Trophoblast cell (in vitro differentiated cells and primary cell): Measurements from ENCODE around the gene OR2H2. TPM values are rescaled to one million over a fixed set of nuclear protein-coding genes. Genes with fewer than 3 reads are reported as not detected.

ENCODE experiments used
- DNase-seq, 2 donors: peaks; one replicate each; pipeline ENCODE4 v3.0.0-alpha.2; 2016
- H2AFZ ChIP-seq: 2 replicates; pipeline ENCODE4 v1.6.1; 2013; ENCODE audit warnings: low read length, moderate library complexity, mild to moderate bottlenecking; ENCODE audit not compliant: insufficient read depth, poor library complexity
- H2AK5ac ChIP-seq: 2 replicates; pipeline ENCODE4 v1.6.1; 2013; ENCODE audit warnings: mild to moderate bottlenecking, low read length
- H2BK120ac ChIP-seq: 2 replicates; pipeline ENCODE4 v1.6.1; 2013; ENCODE audit warnings: low read length, mild to moderate bottlenecking, moderate library complexity; ENCODE audit not compliant: insufficient read depth, poor library complexity
- H2BK12ac ChIP-seq: 2 replicates; pipeline ENCODE4 v1.6.1; 2013; ENCODE audit warnings: mild to moderate bottlenecking, low read length, moderate library complexity
- H2BK5ac ChIP-seq: 2 replicates; pipeline ENCODE4 v1.6.1; 2013; ENCODE audit warnings: low read length, low read depth, moderate library complexity, mild to moderate bottlenecking; ENCODE audit not compliant: poor library complexity
- H3K14ac ChIP-seq: 2 replicates; pipeline ENCODE4 v1.6.1; 2013; ENCODE audit warnings: mild to moderate bottlenecking, low read length
- H3K18ac ChIP-seq: 2 replicates; pipeline ENCODE4 v1.6.1; 2013; ENCODE audit warnings: mild to moderate bottlenecking, low read length
- H3K23ac ChIP-seq: 2 replicates; pipeline ENCODE4 v1.6.1; 2013; ENCODE audit warnings: low read length
- H3K27ac ChIP-seq: 2 replicates; pipeline ENCODE4 v1.5.1; 2013; ENCODE audit warnings: low read depth, mild to moderate bottlenecking, inconsistent platforms, low read length, moderate library complexity
- H3K27me3 ChIP-seq: 2 replicates; pipeline ENCODE4 v1.6.1; 2013; ENCODE audit warnings: inconsistent platforms, mild to moderate bottlenecking, low read length, moderate library complexity; ENCODE audit not compliant: insufficient read depth
- H3K36me3 ChIP-seq, 2 experiments: 1 replicate in 1 of 2; 2 replicates in 1 of 2; pipeline ENCODE4 v1.6.1; 2013; ENCODE audit warnings: low read length in 2 of 2, mild to moderate bottlenecking in 2 of 2, moderate library complexity in 1 of 2; ENCODE audit not compliant: insufficient read depth in 2 of 2, control insufficient read depth in 1 of 2
- H3K4ac ChIP-seq: 2 replicates; pipeline ENCODE4 v1.6.1; 2013; ENCODE audit warnings: low read depth, mild to moderate bottlenecking, low read length, moderate library complexity
- H3K4me1 ChIP-seq, 2 experiments: 1 replicate in 1 of 2; 2 replicates in 1 of 2; pipeline ENCODE4 v1.6.1; 2013; ENCODE audit warnings: low read length in 2 of 2, mild to moderate bottlenecking in 2 of 2, moderate library complexity in 1 of 2; ENCODE audit not compliant: insufficient read depth in 2 of 2, control insufficient read depth in 1 of 2
- H3K4me2 ChIP-seq: 2 replicates; pipeline ENCODE4 v1.6.1; 2013; ENCODE audit warnings: inconsistent platforms, mild to moderate bottlenecking, low read length, moderate library complexity
- H3K4me3 ChIP-seq: 2 replicates; pipeline ENCODE4 v1.5.1; 2013; ENCODE audit warnings: mild to moderate bottlenecking, low read depth, low read length, inconsistent platforms
- H3K79me1 ChIP-seq: one replicate; pipeline ENCODE4 v1.6.1; 2013; ENCODE audit warnings: low read length
- H3K79me2 ChIP-seq: 2 replicates; pipeline ENCODE4 v1.6.1; 2013; ENCODE audit warnings: low read length, mild to moderate bottlenecking; ENCODE audit not compliant: control insufficient read depth, insufficient read depth, poor library complexity
- H3K9ac ChIP-seq: 2 replicates; pipeline ENCODE4 v1.6.1; 2013; ENCODE audit warnings: mild to moderate bottlenecking, low read length
- H3K9me3 ChIP-seq: 2 replicates; pipeline ENCODE4 v1.6.1; 2013; ENCODE audit warnings: low read depth, mild to moderate bottlenecking, control low read depth, inconsistent platforms, low read length; ENCODE audit not compliant: insufficient read depth
- H4K12ac ChIP-seq: 2 replicates; pipeline ENCODE4 v1.6.1; 2013; ENCODE audit warnings: low read depth, mild to moderate bottlenecking, low read length, moderate library complexity
- H4K8ac ChIP-seq: 2 replicates; pipeline ENCODE4 v1.6.1; 2013; ENCODE audit warnings: low read depth, mild to moderate bottlenecking, low read length, moderate library complexity
- H4K91ac ChIP-seq: one replicate; pipeline ENCODE4 v1.6.1; 2013; ENCODE audit warnings: low read depth, mild to moderate bottlenecking, low read length, moderate library complexity
- WGBS: extraction: QIAGEN DNeasy Blood & Tissue Kit; methylation state at CpG from one replicate; pipeline ENCODE4 v1.1.7; 2013; ENCODE audit warnings: missing lambda C conversion rate; ENCODE audit not compliant: insufficient read length, insufficient coverage; ENCODE audit errors: extremely low coverage; 5-methylcytosine and 5-hydroxymethylcytosine counted together
- polyA plus RNA-seq: library from polyadenylated mRNA; stranded (reverse); fragments of 200-250 nt; gene quantifications from 2 replicates; pipeline ENCODE4 v1.2.3, GENCODE V29; 2013

The OR2H2 gene
- polyA plus RNA-seq = not detected in 2 replicates

GRCh38 chr6:29584821-29585220, at the start of gene OR2H2:
Gene OR2H2 (plus strand): TSS chr6:29585121. CDS start chr6:29587945, 2,824 bp downstream.
- H3K23ac ChIP-seq = no peak within 1 kb of the TSS
- H2BK12ac ChIP-seq = no peak within 1 kb of the TSS
- H3K36me3 ChIP-seq = no peaks in the 10 kb centered on the region
- H3K27ac ChIP-seq = no peak within 1 kb of the TSS
- DNase-seq = no peak
- no peaks in the 10 kb centered on the region for H3K79me2 ChIP-seq
- H3K4me1 ChIP-seq = no peaks in the 10 kb centered on the region
- no peak within 1 kb of the TSS for H3K4me3 ChIP-seq
- H4K91ac ChIP-seq = no peak within 1 kb of the TSS
- no peak within 1 kb of the TSS for H3K4me2 ChIP-seq
- H3K27me3 ChIP-seq = no peaks in the 10 kb centered on the region
- no peak within 1 kb of the TSS for H4K12ac ChIP-seq
- no peak within 1 kb of the TSS for H3K14ac ChIP-seq
- no peak within 1 kb of the TSS for H3K4ac ChIP-seq
- no peak within 1 kb of the TSS for H2AFZ ChIP-seq
- H3K9me3 ChIP-seq = no peaks in the 10 kb centered on the region
- H2AK5ac ChIP-seq = no peak within 1 kb of the TSS
- no peak within 1 kb of the TSS for H2BK120ac ChIP-seq
- H3K18ac ChIP-seq = no peak within 1 kb of the TSS
- no peak within 1 kb of the TSS for H3K9ac ChIP-seq
- no peaks in the 10 kb centered on the region for H3K79me1 ChIP-seq
- H4K8ac ChIP-seq = no peak within 1 kb of the TSS
- H2BK5ac ChIP-seq = no peak within 1 kb of the TSS

- Histone ChIP-seq H4K91ac (no peak overlapping the region), H3K36me3 (no peaks in the 10 kb centered on the region), H4K12ac (no peak overlapping the region), H2BK12ac (no peak overlapping the region), H3K9ac (no peak overlapping the region), H3K79me1 (no peaks in the 10 kb centered on the region), H3K18ac (no peak overlapping the region), H3K9me3 (no peaks in the 10 kb centered on the region), H2BK5ac (no peak overlapping the region), H3K27ac (no peak overlapping the region), H3K23ac (no peak overlapping the region), H2BK120ac (no peak overlapping the region), H4K8ac (no peak overlapping the region), H3K79me2 (no peaks in the 10 kb centered on the region), H3K4me2 (no peak overlapping the region), H3K4me3 (no peak overlapping the region), H3K14ac (no peak overlapping the region), H2AFZ (no peak overlapping the region), H3K4me1 (no peaks in the 10 kb centered on the region), H3K4ac (no peak overlapping the region), H2AK5ac (no peak overlapping the region), H3K27me3 (no peaks in the 10 kb centered on the region)
- WGBS = no CpG with 5 or more reads among the region's 4 CpGs
- no peak for DNase-seq
These were observed 47.1 kb upstream of the OR2H2 start for GRCh38 chr6:29537714-29538403.

GRCh38 chr6:29547573-29547972, 37.3 kb upstream of the OR2H2 start:
- H2BK5ac ChIP-seq = no peak overlapping the region
- H3K9ac ChIP-seq = no peak overlapping the region
- H3K23ac ChIP-seq = no peak overlapping the region
- no peak overlapping the region for H4K12ac ChIP-seq
- no peak overlapping the region for H3K4ac ChIP-seq
- no peak overlapping the region for H2AFZ ChIP-seq
- no peak overlapping the region for H3K4me3 ChIP-seq
- H3K27ac ChIP-seq = no peak overlapping the region
- H2BK120ac ChIP-seq = no peak overlapping the region
- H3K4me2 ChIP-seq = no peak overlapping the region
- no peak overlapping the region for H3K18ac ChIP-seq
- H2AK5ac ChIP-seq = no peak overlapping the region
- H3K79me2 ChIP-seq = no peaks in the 10 kb centered on the region
- no peaks in the 10 kb centered on the region for H3K4me1 ChIP-seq
- H3K36me3 ChIP-seq = no peaks in the 10 kb centered on the region
- H3K79me1 ChIP-seq = no peaks in the 10 kb centered on the region
- DNase-seq = no peak
- no peaks in the 10 kb centered on the region for H3K9me3 ChIP-seq
- WGBS = no CpG with 5 or more reads among the region's 3 CpGs
- H4K8ac ChIP-seq = no peak overlapping the region
- no peak overlapping the region for H3K14ac ChIP-seq
- no peak overlapping the region for H4K91ac ChIP-seq
- no peaks in the 10 kb centered on the region for H3K27me3 ChIP-seq
- H2BK12ac ChIP-seq = no peak overlapping the region

GRCh38 chr6:29552512-29553051, 32.3 kb upstream of the OR2H2 start:
- no peak overlapping the region for H2BK5ac ChIP-seq
- no peak overlapping the region for H3K4ac ChIP-seq
- no peak overlapping the region for H2AK5ac ChIP-seq
- no peaks in the 10 kb centered on the region for H3K36me3 ChIP-seq
- H4K8ac ChIP-seq = no peak overlapping the region
- no CpG with 5 or more reads among the region's 5 CpGs for WGBS
- no peaks in the 10 kb centered on the region for H3K79me2 ChIP-seq
- peaks cover 25% of the 10 kb centered on the region for H3K27me3 ChIP-seq
- no peak overlapping the region for H3K9ac ChIP-seq
- peak in 1 of 2 donors; percentile 52 for DNase-seq
- no peak overlapping the region for H3K14ac ChIP-seq
- H4K91ac ChIP-seq = no peak overlapping the region
- no peak overlapping the region for H3K27ac ChIP-seq
- peaks cover 3 to 8% of the 10 kb centered on the region in 2 experiments for H3K4me1 ChIP-seq
- no peak overlapping the region for H4K12ac ChIP-seq
- H3K4me3 ChIP-seq = no peak overlapping the region
- no peak overlapping the region for H3K23ac ChIP-seq
- peaks cover 7% of the 10 kb centered on the region for H3K9me3 ChIP-seq
- H3K18ac ChIP-seq = no peak overlapping the region
- H3K4me2 ChIP-seq = peak overlapping the region; percentile 32
- H3K79me1 ChIP-seq = no peaks in the 10 kb centered on the region
- no peak overlapping the region for H2AFZ ChIP-seq
- no peak overlapping the region for H2BK12ac ChIP-seq
- H2BK120ac ChIP-seq = no peak overlapping the region
